Right lobe of liver (tissue), 6 donors: ENCODE data around the gene PTPRN2. TPM values are rescaled to one million over a fixed set of nuclear protein-coding genes. Genes with fewer than 3 reads are reported as not detected.

Source experiments
- ATAC-seq, 4 donors: fragments of 200-7000 bp; cut with Tn5 transposase; one replicate each; pipeline ENCODE4 v1.9.1; 2020; ENCODE audit warnings: mild to moderate bottlenecking in 4 of 4, moderate library complexity in 4 of 4
- DNase-seq, 3 donors: peaks; one replicate each; pipeline ENCODE4 v3.0.0-alpha.2; 2020
- H3K27ac ChIP-seq, 3 donors: fragments of 200-600 bp; one replicate each; pipeline ENCODE4 v1.8.0; 2022
- H3K27me3 ChIP-seq, 2 donors: fragments of 200-600 bp; one replicate each; pipeline ENCODE4 v1.8.0; 2022
- H3K36me3 ChIP-seq, 4 donors: fragments of 200-600 bp; sonication (generic) in 1 of 4; one replicate each; pipeline versions ENCODE4 v1.5.1 to v1.8.0; 2017 to 2022; ENCODE audit warnings: control low read depth in 1 of 4
- H3K4me1 ChIP-seq, 4 donors: fragments of 200-600 bp; sonication (generic) in 1 of 4; one replicate each; pipeline versions ENCODE4 v1.5.1 to v1.8.0; 2017 to 2022; ENCODE audit warnings: control low read depth in 1 of 4
- H3K4me3 ChIP-seq, 3 donors: fragments of 200-600 bp; one replicate each; pipeline ENCODE4 v1.8.0; 2022
- H3K9me3 ChIP-seq, 4 donors: fragments of 200-600 bp; sonication (generic) in 1 of 4; one replicate each; pipeline versions ENCODE4 v1.5.1 to v1.8.0; 2017 to 2022; ENCODE audit warnings: control low read depth in 1 of 4
- POLR2A ChIP-seq: fragments of 450-650 bp; IDR thresholded peaks from one replicate; pipeline ENCODE4 v1.6.1; 2017; ENCODE audit warnings: antibody characterized with exemption, mild to moderate bottlenecking
- WGBS: methylation state at CpG from one replicate; pipeline ENCODE4 v1.1.6; 2018; ENCODE audit warnings: low coverage, low lambda C conversion rate; ENCODE audit not compliant: insufficient coverage; ENCODE audit errors: missing lambda C conversion rate; 5-methylcytosine and 5-hydroxymethylcytosine counted together
- intact Hi-C, 2 donors: fragments of 100-400 bp; cut with DNase I; formaldehyde crosslinking; loops; one replicate each; pipeline versions ENCODE4 v1.11.2 to v1.14.1; 2022
- total RNA-seq, 6 experiments: library from RNA; depleted of rRNA in 2 of 6; stranded (reverse); fragments of >200 nt in 2 of 6; fragmentation: NEBNext Ultra II Directional in 3 of 6; extraction: Animal tissue kit (Norgen Biotek cat#: 25700) in 3 of 6; gene quantifications; one replicate each; pipeline versions ENCODE4 v1.1.0 to v1.2.4, GENCODE V29; 2016 to 2023
- TF ChIP-seq, protein P1 (sequence below), 4 donors: fragments of 200-600 bp in 3 of 4; fragments of 450-650 bp in 1 of 4; IDR thresholded peaks; one replicate each; pipeline versions ENCODE4 v1.5.1 to v1.8.0; 2016 to 2022; ENCODE audit warnings: antibody characterized with exemption in 4 of 4, mild to moderate bottlenecking in 2 of 4
- donor health status: DM: no; HTN: yes; CAD: no.
- donor health status: DM: no; HTN: no; CAD: no.
- donor health status: DM: no; HTN: no; CAD: no.
- donor health status: DM: no; HTN: yes; CAD: no.
- donor health status: DM: no; HTN: yes; CAD: no.

PTPRN2 gene
- total RNA-seq, 6 experiments from 2014 or later: 0.15 to 0.87 (median 0.67) TPM

GRCh38 chr7:157907091-157907490 is 680.5 kb downstream of the PTPRN2 start:
- DNase-seq: peak in 1 of 3 donors; percentile 16
- TF ChIP-seq POLR2A: no peak
- TF ChIP-seq, protein P1, sequence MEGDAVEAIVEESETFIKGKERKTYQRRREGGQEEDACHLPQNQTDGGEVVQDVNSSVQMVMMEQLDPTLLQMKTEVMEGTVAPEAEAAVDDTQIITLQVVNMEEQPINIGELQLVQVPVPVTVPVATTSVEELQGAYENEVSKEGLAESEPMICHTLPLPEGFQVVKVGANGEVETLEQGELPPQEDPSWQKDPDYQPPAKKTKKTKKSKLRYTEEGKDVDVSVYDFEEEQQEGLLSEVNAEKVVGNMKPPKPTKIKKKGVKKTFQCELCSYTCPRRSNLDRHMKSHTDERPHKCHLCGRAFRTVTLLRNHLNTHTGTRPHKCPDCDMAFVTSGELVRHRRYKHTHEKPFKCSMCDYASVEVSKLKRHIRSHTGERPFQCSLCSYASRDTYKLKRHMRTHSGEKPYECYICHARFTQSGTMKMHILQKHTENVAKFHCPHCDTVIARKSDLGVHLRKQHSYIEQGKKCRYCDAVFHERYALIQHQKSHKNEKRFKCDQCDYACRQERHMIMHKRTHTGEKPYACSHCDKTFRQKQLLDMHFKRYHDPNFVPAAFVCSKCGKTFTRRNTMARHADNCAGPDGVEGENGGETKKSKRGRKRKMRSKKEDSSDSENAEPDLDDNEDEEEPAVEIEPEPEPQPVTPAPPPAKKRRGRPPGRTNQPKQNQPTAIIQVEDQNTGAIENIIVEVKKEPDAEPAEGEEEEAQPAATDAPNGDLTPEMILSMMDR (IDR thresholded peaks at IDR 0.05): no peak
- Histone ChIP-seq H3K4me3 (no peak overlapping the region), H3K36me3 (no peaks in the 10 kb centered on the region), H3K27ac (no peak overlapping the region), H3K4me1 (no peaks in the 10 kb centered on the region), H3K27me3 (no peaks in the 10 kb centered on the region), H3K9me3 (no peaks in the 10 kb centered on the region)
- intact Hi-C loops: no loop called here
- peak in 1 of 4 donors; percentile 8 for ATAC-seq
- WGBS: 84% methylated on average over 5 of the region's 18 CpGs

GRCh38 chr7:157906583-157906982 is 681.0 kb downstream of the PTPRN2 start:
- intact Hi-C loops: no loop called here

GRCh38 chr7:157905651-157906461 is 681.8 kb downstream of the PTPRN2 start:
- Histone ChIP-seq H3K4me3 (no peak overlapping the region), H3K9me3 (no peaks in the 10 kb centered on the region), H3K4me1 (no peaks in the 10 kb centered on the region), H3K36me3 (no peaks in the 10 kb centered on the region), H3K27me3 (no peaks in the 10 kb centered on the region), H3K27ac (no peak overlapping the region)
- TF ChIP-seq, protein P1 (IDR thresholded peaks at IDR 0.05): no peak
- TF ChIP-seq POLR2A: no peak
- 31% methylated on average over 15 of the region's 20 CpGs for WGBS
- intact Hi-C loops: no loop called here
- peak in 1 of 3 donors; percentile 42 for DNase-seq
- peak in 3 of 4 donors; percentile 22 to 40 (median 29) for ATAC-seq

More at GRCh38 chr7:157906583-157906982, 681.0 kb downstream of the PTPRN2 start:
- WGBS: 63% methylated on average over 2 of the region's 7 CpGs
- Histone ChIP-seq H3K4me3 (no peak overlapping the region), H3K36me3 (no peaks in the 10 kb centered on the region), H3K27me3 (no peaks in the 10 kb centered on the region), H3K4me1 (no peaks in the 10 kb centered on the region), H3K9me3 (no peaks in the 10 kb centered on the region), H3K27ac (no peak overlapping the region)
- ATAC-seq (no peak), DNase-seq (no peak)
- TF ChIP-seq, protein P1 (IDR thresholded peaks at IDR 0.05): no peak
- TF ChIP-seq POLR2A: no peak

GRCh38 chr7:157904866-157905570 is 682.6 kb downstream of the PTPRN2 start:
- 68% methylated on average over 11 of the region's 17 CpGs for WGBS
- Histone ChIP-seq H3K9me3 (no peaks in the 10 kb centered on the region), H3K36me3 (no peaks in the 10 kb centered on the region), H3K4me3 (no peak overlapping the region), H3K4me1 (no peaks in the 10 kb centered on the region), H3K27me3 (no peaks in the 10 kb centered on the region), H3K27ac (no peak overlapping the region)
- intact Hi-C loops: no loop called here
- DNase-seq: peak in 1 of 3 donors; percentile 26
- no peak for TF ChIP-seq POLR2A
- TF ChIP-seq, protein P1 (IDR thresholded peaks at IDR 0.05): no peak
- ATAC-seq: no peak
